ENCODE measurements around the gene DGAT2.

The DGAT2 gene

GRCh38 chr11:75800136-75800675 is 31.6 kb downstream of the DGAT2 start:
- Histone ChIP-seq H3K27ac (ENCODE audit: low read depth, low read length) (no peak overlapping the region), H2AFZ (ENCODE audit: low read depth, low read length, severe bottlenecking) (no peak overlapping the region), H3K9me2 (replicated peaks; ENCODE audit: insufficient read depth, low read length) (no peaks in the 10 kb centered on the region), H4K20me1 (ENCODE audit: low read depth, low read length) (no peaks in the 10 kb centered on the region), H3K27me3 (ENCODE audit: low read length) (no peaks in the 10 kb centered on the region), H3K36me3 (ENCODE audit: low read length) (no peaks in the 10 kb centered on the region), H3F3A (ENCODE audit: insufficient read depth) (no peaks in the 10 kb centered on the region), H3K4me2 (ENCODE audit: low read depth, low read length, poor library complexity, severe bottlenecking) (no peak overlapping the region), H3K79me2 (ENCODE audit: insufficient read depth, low read length) (no peaks in the 10 kb centered on the region), H3K4me3 (ENCODE audit: insufficient read depth, low read length, poor library complexity, severe bottlenecking) (no peak overlapping the region), H3K9me3 (ENCODE audit: insufficient read depth, low read length) (no peaks in the 10 kb centered on the region), H3K9ac (ENCODE audit: low read length) (no peak overlapping the region)
- no peak for TF ChIP-seq EZH2phosphoT487 (conservative IDR thresholded peaks at IDR 0.05; ENCODE audit: low read length)
- no peak for TF ChIP-seq CTCF (IDR thresholded peaks at IDR 0.05; ENCODE audit: insufficient read depth, low read length, poor library complexity, severe bottlenecking)

- Histone ChIP-seq H3K4me2 (ENCODE audit: low read depth, low read length, poor library complexity, severe bottlenecking) (no peak overlapping the region), H3K9ac (ENCODE audit: low read length) (no peak overlapping the region), H3K9me3 (ENCODE audit: insufficient read depth, low read length) (no peaks in the 10 kb centered on the region), H3K4me3 (ENCODE audit: insufficient read depth, low read length, poor library complexity, severe bottlenecking) (no peak overlapping the region), H3K27ac (ENCODE audit: low read depth, low read length) (no peak overlapping the region), H2AFZ (ENCODE audit: low read depth, low read length, severe bottlenecking) (no peak overlapping the region), H3K79me2 (ENCODE audit: insufficient read depth, low read length) (no peaks in the 10 kb centered on the region), H3F3A (ENCODE audit: insufficient read depth) (no peaks in the 10 kb centered on the region), H3K36me3 (ENCODE audit: low read length) (no peaks in the 10 kb centered on the region), H3K27me3 (ENCODE audit: low read length) (no peaks in the 10 kb centered on the region), H4K20me1 (ENCODE audit: low read depth, low read length) (no peaks in the 10 kb centered on the region), H3K9me2 (replicated peaks; ENCODE audit: insufficient read depth, low read length) (no peaks in the 10 kb centered on the region)
- TF ChIP-seq CTCF (IDR thresholded peaks at IDR 0.05; ENCODE audit: insufficient read depth, low read length, poor library complexity, severe bottlenecking) (no peak), EZH2phosphoT487 (conservative IDR thresholded peaks at IDR 0.05; ENCODE audit: low read length) (no peak)
These were observed 32.3 kb downstream of the DGAT2 start for GRCh38 chr11:75800728-75801361.

- Histone ChIP-seq H3K4me2 (ENCODE audit: low read depth, low read length, poor library complexity, severe bottlenecking) (no peak overlapping the region), H3K4me3 (ENCODE audit: insufficient read depth, low read length, poor library complexity, severe bottlenecking) (no peak overlapping the region), H4K20me1 (ENCODE audit: low read depth, low read length) (no peaks in the 10 kb centered on the region), H3K9me3 (ENCODE audit: insufficient read depth, low read length) (no peaks in the 10 kb centered on the region), H3K27ac (ENCODE audit: low read depth, low read length) (no peak overlapping the region), H3K36me3 (ENCODE audit: low read length) (no peaks in the 10 kb centered on the region), H2AFZ (ENCODE audit: low read depth, low read length, severe bottlenecking) (no peak overlapping the region), H3F3A (ENCODE audit: insufficient read depth) (no peaks in the 10 kb centered on the region), H3K27me3 (ENCODE audit: low read length) (no peaks in the 10 kb centered on the region), H3K79me2 (ENCODE audit: insufficient read depth, low read length) (no peaks in the 10 kb centered on the region), H3K9me2 (replicated peaks; ENCODE audit: insufficient read depth, low read length) (no peaks in the 10 kb centered on the region), H3K9ac (ENCODE audit: low read length) (no peak overlapping the region)
- TF ChIP-seq EZH2phosphoT487 (conservative IDR thresholded peaks at IDR 0.05; ENCODE audit: low read length) (no peak), CTCF (IDR thresholded peaks at IDR 0.05; ENCODE audit: insufficient read depth, low read length, poor library complexity, severe bottlenecking) (no peak)
These were observed 32.9 kb downstream of the DGAT2 start for GRCh38 chr11:75801362-75802020.

Measured in SU-DHL-6 (cell line).